GM12892 (cell line): ENCODE results near the gene CLDN24.

ENCODE experiments used
- DNase-seq: peaks from one replicate; pipeline ENCODE4 v3.0.0; 2011; ENCODE audit not compliant: insufficient read length
- FAIRE-seq: peaks from 2 replicates; lab custom pipeline; 2011; peaks lifted over from hg19 to GRCh38; lab: Jason Lieb, UNC
- POLR2A ChIP-seq: IDR thresholded peaks from 2 replicates; pipeline ENCODE4 v1.6.1; 2011; ENCODE audit warnings: low read depth, low read length, control low read depth
- POLR2AphosphoS5 ChIP-seq: IDR thresholded peaks from 2 replicates; pipeline ENCODE4 v1.6.1; 2011; ENCODE audit warnings: low read depth, low read length, control low read depth
- TAF1 ChIP-seq: IDR thresholded peaks from 2 replicates; pipeline ENCODE4 v1.6.1; 2011; ENCODE audit warnings: low read depth, mild to moderate bottlenecking, control low read depth, low read length, borderline replicate concordance

CLDN24 gene

GRCh38 chr4:183356173-183356830 is 34.1 kb upstream of the CLDN24 start:
- no peak for FAIRE-seq
- TF ChIP-seq POLR2AphosphoS5 (no peak), TAF1 (no peak), POLR2A (no peak)
- DNase-seq, result no peak

GRCh38 chr4:183355405-183355804 is 33.2 kb upstream of the CLDN24 start:
- FAIRE-seq, result no peak

GRCh38 chr4:183354219-183354618 is 32.0 kb upstream of the CLDN24 start:
- FAIRE-seq (no peak), DNase-seq (no peak)
- no peak for TF ChIP-seq POLR2AphosphoS5
- TF ChIP-seq TAF1, result no peak
- TF ChIP-seq POLR2A, result no peak

More at GRCh38 chr4:183355405-183355804, 33.2 kb upstream of the CLDN24 start:
- TF ChIP-seq POLR2AphosphoS5 (no peak), POLR2A (no peak), TAF1 (no peak)
- DNase-seq, result no peak

GRCh38 chr4:183353557-183353956 is 31.3 kb upstream of the CLDN24 start:
- DNase-seq (no peak), FAIRE-seq (no peak)
- no peak for TF ChIP-seq POLR2A
- TF ChIP-seq TAF1, result no peak
- no peak for TF ChIP-seq POLR2AphosphoS5

- FAIRE-seq, result no peak
Measured at GRCh38 chr4:183352546-183352945, 30.3 kb upstream of the CLDN24 start.

GRCh38 chr4:183350317-183351071 is 28.3 kb upstream of the CLDN24 start:
- DNase-seq (no peak), FAIRE-seq (no peak)
- TF ChIP-seq POLR2AphosphoS5 (no peak), POLR2A (no peak), TAF1 (no peak)

More at GRCh38 chr4:183352546-183352945, 30.3 kb upstream of the CLDN24 start:
- TF ChIP-seq POLR2AphosphoS5 (no peak), TAF1 (no peak), POLR2A (no peak)
- no peak for DNase-seq

GRCh38 chr4:183349673-183350072 is 27.4 kb upstream of the CLDN24 start:
- FAIRE-seq (no peak), DNase-seq (no peak)
- TF ChIP-seq POLR2AphosphoS5, result no peak
- TF ChIP-seq POLR2A, result no peak
- TF ChIP-seq TAF1, result no peak

- no peak for FAIRE-seq
- TF ChIP-seq POLR2A, result no peak
- no peak for TF ChIP-seq POLR2AphosphoS5
- no peak for TF ChIP-seq TAF1
- DNase-seq, result no peak
Measured at GRCh38 chr4:183348706-183349659, 26.8 kb upstream of the CLDN24 start.

- no peak for DNase-seq
- FAIRE-seq, result no peak
Measured at GRCh38 chr4:183348136-183348535, 25.9 kb upstream of the CLDN24 start.

GRCh38 chr4:183347566-183347965 is 25.3 kb upstream of the CLDN24 start:
- TF ChIP-seq POLR2AphosphoS5 (no peak), TAF1 (no peak), POLR2A (no peak)
- no peak for FAIRE-seq

More at GRCh38 chr4:183348136-183348535, 25.9 kb upstream of the CLDN24 start:
- TF ChIP-seq POLR2A (no peak), POLR2AphosphoS5 (no peak), TAF1 (no peak)

GRCh38 chr4:183347146-183347545 is 24.9 kb upstream of the CLDN24 start:
- FAIRE-seq (no peak), DNase-seq (no peak)
- no peak for TF ChIP-seq TAF1
- TF ChIP-seq POLR2A, result no peak
- TF ChIP-seq POLR2AphosphoS5, result no peak

More at GRCh38 chr4:183347566-183347965, 25.3 kb upstream of the CLDN24 start:
- DNase-seq, result no peak
